Activated CD4-positive, CD25-positive, alpha-beta regulatory T cell treated with anti-CD3 and anti-CD28 coated beads, Interleukin-2, amount 50 U/mL, for 16 hours (primary cell): ENCODE data around the gene SMIM31.

Experiments used
- DNase-seq: peaks from one replicate; pipeline ENCODE4 v3.0.0-alpha.2; 2020; ENCODE audit warnings: low read depth, low spot score

SMIM31 gene

GRCh38 chr4:164783976-164784375 lies 30.0 kb downstream of the SMIM31 start:
- no peak for DNase-seq

- no peak for DNase-seq
Observed at GRCh38 chr4:164789047-164789446, 35.1 kb downstream of the SMIM31 start.

- DNase-seq: no peak
Observed at GRCh38 chr4:164790249-164790648, 36.3 kb downstream of the SMIM31 start.

- no peak for DNase-seq
Observed at GRCh38 chr4:164799410-164799809, 45.5 kb downstream of the SMIM31 start.

GRCh38 chr4:164800786-164801185 lies 46.9 kb downstream of the SMIM31 start:
- DNase-seq: no peak

- no peak for DNase-seq
Observed at GRCh38 chr4:164802301-164802901, 48.5 kb downstream of the SMIM31 start.

- DNase-seq: no peak
Observed at GRCh38 chr4:164803702-164804101, 49.8 kb downstream of the SMIM31 start.

- no peak for DNase-seq
Observed at GRCh38 chr4:164807611-164808010, 53.7 kb downstream of the SMIM31 start.

GRCh38 chr4:164813554-164813953 lies 59.6 kb downstream of the SMIM31 start:
- DNase-seq: no peak

- no peak for DNase-seq
Observed at GRCh38 chr4:164815711-164816110, 61.8 kb downstream of the SMIM31 start.

- no peak for DNase-seq
Observed at GRCh38 chr4:164819366-164819765, 65.4 kb downstream of the SMIM31 start.

- no peak for DNase-seq
Observed at GRCh38 chr4:164821711-164822110, 67.8 kb downstream of the SMIM31 start.

- no peak for DNase-seq
Observed at GRCh38 chr4:164824581-164824980, 70.7 kb downstream of the SMIM31 start.

- DNase-seq: no peak
Observed at GRCh38 chr4:164828955-164829354, 75.0 kb downstream of the SMIM31 start.

GRCh38 chr4:164846566-164846965 lies 92.6 kb downstream of the SMIM31 start:
- no peak for DNase-seq

GRCh38 chr4:164847016-164847415 lies 93.1 kb downstream of the SMIM31 start:
- DNase-seq: no peak

- no peak for DNase-seq
Observed at GRCh38 chr4:164847967-164848649, 94.2 kb downstream of the SMIM31 start.
